K562 (cell line): ENCODE results near the gene PURA. TPM values are rescaled to one million over a fixed set of nuclear protein-coding genes. Genes with fewer than 3 reads are reported as not detected.

Experiments
- BACH1 ChIP-seq: fragments of 200-800 bp; sonication (Bioruptor generic); IDR thresholded peaks from 2 replicates; pipeline ENCODE4 v1.6.1; 2016; ENCODE audit warnings: missing genetic modification characterization, missing compliant biosample characterization
- TARDBP ChIP-seq: fragments of 450-650 bp; IDR thresholded peaks from 2 replicates; pipeline ENCODE4 v1.6.1; 2016
- TFE3 ChIP-seq: fragments of 450-650 bp; formaldehyde crosslinking; IDR thresholded peaks from 2 replicates; pipeline ENCODE4 v1.4.0; 2020; ENCODE audit warnings: mild to moderate bottlenecking, mixed read lengths
- ZNF431 ChIP-seq: sonication (generic); formaldehyde crosslinking; IDR thresholded peaks from 2 replicates; pipeline ENCODE4 v1.8.0; 2022; ENCODE audit warnings: mild to moderate bottlenecking, missing genetic modification reagents
- polyA plus RNA-seq, 8 experiments: library from polyadenylated mRNA; depleted of rRNA in 4 of 8; stranded (reverse) in 5 of 8; unstranded in 3 of 8; fragments of >200 nt; fragmentation: Nextera tagmentation in 2 of 8; fragmentation: Illumina TruSeq in 1 of 8; extraction: Ambion mirVana in 2 of 8; extraction: Trizol in 1 of 8; gene quantifications; 2 replicates each; pipeline versions ENCODE4 v1.2.1 to v1.2.3, GENCODE V29; 2011 to 2014; ENCODE audit warnings: inconsistent platforms in 1 of 8, missing spikeins in 1 of 8
- total RNA-seq, 7 experiments: library from RNA; depleted of rRNA in 6 of 7; stranded (reverse); fragments of >200 nt in 6 of 7; fragmentation: Illumina TruSeq in 2 of 7; extraction: Trizol in 2 of 7; gene quantifications; 2 replicates each; pipeline versions ENCODE4 v1.2.1 to v1.2.3, GENCODE V29; 2011 to 2021; ENCODE audit warnings: low replicate concordance in 1 of 7
- TF ChIP-seq, protein P1 (sequence below): fragments of 200-600 bp; sonication (generic); IDR thresholded peaks from one replicate; pipeline ENCODE4 v1.6.1; 2012; ENCODE audit warnings: mild to moderate bottlenecking, low read depth, low read length, inconsistent platforms
- TF ChIP-seq, protein P2 (sequence below): sonication (generic); formaldehyde crosslinking; IDR thresholded peaks from 2 replicates; pipeline ENCODE4 v1.8.0; 2022; ENCODE audit warnings: missing genetic modification reagents, mild to moderate bottlenecking, moderate library complexity, borderline replicate concordance
- TF ChIP-seq, protein P3 (sequence below): fragments of 450-650 bp; IDR thresholded peaks from 2 replicates; pipeline ENCODE4 v1.6.1; 2018; ENCODE audit not compliant: partially characterized antibody

The PURA gene
- total and polyA plus RNA-seq, 9 of the 15 experiments (the other 6 are each of a cell fraction or from before 2014, with no cell fraction given), result 3.2 to 11.1 (median 5.4) TPM

DNA sequence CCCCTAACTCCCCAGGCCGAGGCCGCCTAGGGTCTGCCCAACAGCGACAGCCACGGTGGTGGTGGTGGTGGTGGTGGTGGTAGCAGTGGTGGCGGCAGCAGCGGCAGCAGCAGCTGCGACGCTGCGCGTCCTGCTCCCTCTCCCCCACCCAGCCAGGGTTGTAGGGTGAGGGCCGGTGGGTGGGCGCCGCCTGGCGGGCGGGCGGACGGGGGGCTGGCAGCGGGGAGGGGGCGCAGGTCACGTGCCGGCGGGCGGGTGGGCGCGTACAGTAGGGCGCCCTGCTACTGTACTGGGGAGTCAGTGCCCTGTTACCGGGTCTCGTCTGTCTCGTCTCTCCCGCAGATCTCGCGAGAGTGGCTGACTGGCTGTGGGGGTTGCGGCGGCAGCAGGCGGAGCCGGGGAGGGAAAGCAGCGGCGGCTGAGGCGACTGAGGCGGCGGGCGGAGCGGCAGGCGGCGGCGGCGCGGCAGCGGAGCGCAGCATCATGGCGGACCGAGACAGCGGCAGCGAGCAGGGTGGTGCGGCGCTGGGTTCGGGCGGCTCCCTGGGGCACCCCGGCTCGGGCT lies at the start of gene PURA (continued):
- TF ChIP-seq, protein P1, sequence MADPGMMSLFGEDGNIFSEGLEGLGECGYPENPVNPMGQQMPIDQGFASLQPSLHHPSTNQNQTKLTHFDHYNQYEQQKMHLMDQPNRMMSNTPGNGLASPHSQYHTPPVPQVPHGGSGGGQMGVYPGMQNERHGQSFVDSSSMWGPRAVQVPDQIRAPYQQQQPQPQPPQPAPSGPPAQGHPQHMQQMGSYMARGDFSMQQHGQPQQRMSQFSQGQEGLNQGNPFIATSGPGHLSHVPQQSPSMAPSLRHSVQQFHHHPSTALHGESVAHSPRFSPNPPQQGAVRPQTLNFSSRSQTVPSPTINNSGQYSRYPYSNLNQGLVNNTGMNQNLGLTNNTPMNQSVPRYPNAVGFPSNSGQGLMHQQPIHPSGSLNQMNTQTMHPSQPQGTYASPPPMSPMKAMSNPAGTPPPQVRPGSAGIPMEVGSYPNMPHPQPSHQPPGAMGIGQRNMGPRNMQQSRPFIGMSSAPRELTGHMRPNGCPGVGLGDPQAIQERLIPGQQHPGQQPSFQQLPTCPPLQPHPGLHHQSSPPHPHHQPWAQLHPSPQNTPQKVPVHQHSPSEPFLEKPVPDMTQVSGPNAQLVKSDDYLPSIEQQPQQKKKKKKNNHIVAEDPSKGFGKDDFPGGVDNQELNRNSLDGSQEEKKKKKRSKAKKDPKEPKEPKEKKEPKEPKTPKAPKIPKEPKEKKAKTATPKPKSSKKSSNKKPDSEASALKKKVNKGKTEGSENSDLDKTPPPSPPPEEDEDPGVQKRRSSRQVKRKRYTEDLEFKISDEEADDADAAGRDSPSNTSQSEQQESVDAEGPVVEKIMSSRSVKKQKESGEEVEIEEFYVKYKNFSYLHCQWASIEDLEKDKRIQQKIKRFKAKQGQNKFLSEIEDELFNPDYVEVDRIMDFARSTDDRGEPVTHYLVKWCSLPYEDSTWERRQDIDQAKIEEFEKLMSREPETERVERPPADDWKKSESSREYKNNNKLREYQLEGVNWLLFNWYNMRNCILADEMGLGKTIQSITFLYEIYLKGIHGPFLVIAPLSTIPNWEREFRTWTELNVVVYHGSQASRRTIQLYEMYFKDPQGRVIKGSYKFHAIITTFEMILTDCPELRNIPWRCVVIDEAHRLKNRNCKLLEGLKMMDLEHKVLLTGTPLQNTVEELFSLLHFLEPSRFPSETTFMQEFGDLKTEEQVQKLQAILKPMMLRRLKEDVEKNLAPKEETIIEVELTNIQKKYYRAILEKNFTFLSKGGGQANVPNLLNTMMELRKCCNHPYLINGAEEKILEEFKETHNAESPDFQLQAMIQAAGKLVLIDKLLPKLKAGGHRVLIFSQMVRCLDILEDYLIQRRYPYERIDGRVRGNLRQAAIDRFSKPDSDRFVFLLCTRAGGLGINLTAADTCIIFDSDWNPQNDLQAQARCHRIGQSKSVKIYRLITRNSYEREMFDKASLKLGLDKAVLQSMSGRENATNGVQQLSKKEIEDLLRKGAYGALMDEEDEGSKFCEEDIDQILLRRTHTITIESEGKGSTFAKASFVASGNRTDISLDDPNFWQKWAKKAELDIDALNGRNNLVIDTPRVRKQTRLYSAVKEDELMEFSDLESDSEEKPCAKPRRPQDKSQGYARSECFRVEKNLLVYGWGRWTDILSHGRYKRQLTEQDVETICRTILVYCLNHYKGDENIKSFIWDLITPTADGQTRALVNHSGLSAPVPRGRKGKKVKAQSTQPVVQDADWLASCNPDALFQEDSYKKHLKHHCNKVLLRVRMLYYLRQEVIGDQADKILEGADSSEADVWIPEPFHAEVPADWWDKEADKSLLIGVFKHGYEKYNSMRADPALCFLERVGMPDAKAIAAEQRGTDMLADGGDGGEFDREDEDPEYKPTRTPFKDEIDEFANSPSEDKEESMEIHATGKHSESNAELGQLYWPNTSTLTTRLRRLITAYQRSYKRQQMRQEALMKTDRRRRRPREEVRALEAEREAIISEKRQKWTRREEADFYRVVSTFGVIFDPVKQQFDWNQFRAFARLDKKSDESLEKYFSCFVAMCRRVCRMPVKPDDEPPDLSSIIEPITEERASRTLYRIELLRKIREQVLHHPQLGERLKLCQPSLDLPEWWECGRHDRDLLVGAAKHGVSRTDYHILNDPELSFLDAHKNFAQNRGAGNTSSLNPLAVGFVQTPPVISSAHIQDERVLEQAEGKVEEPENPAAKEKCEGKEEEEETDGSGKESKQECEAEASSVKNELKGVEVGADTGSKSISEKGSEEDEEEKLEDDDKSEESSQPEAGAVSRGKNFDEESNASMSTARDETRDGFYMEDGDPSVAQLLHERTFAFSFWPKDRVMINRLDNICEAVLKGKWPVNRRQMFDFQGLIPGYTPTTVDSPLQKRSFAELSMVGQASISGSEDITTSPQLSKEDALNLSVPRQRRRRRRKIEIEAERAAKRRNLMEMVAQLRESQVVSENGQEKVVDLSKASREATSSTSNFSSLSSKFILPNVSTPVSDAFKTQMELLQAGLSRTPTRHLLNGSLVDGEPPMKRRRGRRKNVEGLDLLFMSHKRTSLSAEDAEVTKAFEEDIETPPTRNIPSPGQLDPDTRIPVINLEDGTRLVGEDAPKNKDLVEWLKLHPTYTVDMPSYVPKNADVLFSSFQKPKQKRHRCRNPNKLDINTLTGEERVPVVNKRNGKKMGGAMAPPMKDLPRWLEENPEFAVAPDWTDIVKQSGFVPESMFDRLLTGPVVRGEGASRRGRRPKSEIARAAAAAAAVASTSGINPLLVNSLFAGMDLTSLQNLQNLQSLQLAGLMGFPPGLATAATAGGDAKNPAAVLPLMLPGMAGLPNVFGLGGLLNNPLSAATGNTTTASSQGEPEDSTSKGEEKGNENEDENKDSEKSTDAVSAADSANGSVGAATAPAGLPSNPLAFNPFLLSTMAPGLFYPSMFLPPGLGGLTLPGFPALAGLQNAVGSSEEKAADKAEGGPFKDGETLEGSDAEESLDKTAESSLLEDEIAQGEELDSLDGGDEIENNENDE, result no peak
- TF ChIP-seq, protein P2, sequence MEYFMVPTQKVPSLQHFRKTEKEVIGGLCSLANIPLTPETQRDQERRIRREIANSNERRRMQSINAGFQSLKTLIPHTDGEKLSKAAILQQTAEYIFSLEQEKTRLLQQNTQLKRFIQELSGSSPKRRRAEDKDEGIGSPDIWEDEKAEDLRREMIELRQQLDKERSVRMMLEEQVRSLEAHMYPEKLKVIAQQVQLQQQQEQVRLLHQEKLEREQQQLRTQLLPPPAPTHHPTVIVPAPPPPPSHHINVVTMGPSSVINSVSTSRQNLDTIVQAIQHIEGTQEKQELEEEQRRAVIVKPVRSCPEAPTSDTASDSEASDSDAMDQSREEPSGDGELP (CRISPR knock-in tag), result peak; percentile 56
- TF ChIP-seq TFE3 (CRISPR knock-in tag) (peak; percentile 61), BACH1 (tag) (no peak), TARDBP (no peak), ZNF431 (CRISPR knock-in tag) (no peak)
- TF ChIP-seq, protein P3, sequence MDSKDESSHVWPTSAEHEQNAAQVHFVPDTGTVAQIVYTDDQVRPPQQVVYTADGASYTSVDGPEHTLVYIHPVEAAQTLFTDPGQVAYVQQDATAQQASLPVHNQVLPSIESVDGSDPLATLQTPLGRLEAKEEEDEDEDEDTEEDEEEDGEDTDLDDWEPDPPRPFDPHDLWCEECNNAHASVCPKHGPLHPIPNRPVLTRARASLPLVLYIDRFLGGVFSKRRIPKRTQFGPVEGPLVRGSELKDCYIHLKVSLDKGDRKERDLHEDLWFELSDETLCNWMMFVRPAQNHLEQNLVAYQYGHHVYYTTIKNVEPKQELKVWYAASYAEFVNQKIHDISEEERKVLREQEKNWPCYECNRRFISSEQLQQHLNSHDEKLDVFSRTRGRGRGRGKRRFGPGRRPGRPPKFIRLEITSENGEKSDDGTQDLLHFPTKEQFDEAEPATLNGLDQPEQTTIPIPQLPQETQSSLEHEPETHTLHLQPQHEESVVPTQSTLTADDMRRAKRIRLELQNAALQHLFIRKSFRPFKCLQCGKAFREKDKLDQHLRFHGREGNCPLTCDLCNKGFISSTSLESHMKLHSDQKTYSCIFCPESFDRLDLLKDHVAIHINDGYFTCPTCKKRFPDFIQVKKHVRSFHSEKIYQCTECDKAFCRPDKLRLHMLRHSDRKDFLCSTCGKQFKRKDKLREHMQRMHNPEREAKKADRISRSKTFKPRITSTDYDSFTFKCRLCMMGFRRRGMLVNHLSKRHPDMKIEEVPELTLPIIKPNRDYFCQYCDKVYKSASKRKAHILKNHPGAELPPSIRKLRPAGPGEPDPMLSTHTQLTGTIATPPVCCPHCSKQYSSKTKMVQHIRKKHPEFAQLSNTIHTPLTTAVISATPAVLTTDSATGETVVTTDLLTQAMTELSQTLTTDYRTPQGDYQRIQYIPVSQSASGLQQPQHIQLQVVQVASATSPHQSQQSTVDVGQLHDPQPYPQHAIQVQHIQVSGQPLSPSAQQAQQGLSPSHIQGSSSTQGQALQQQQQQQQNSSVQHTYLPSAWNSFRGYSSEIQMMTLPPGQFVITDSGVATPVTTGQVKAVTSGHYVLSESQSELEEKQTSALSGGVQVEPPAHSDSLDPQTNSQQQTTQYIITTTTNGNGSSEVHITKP, result no peak
